Brain pericyte (primary cell): Measurements from ENCODE around the gene GBP1.

Source experiments
- DNase-seq: peaks from one replicate; pipeline ENCODE4 v3.0.0-alpha.2; 2012; ENCODE audit warnings: low read depth, low spot score

The GBP1 gene

GRCh38 chr1:89005286-89006151 lies 59.5 kb downstream of the GBP1 start:
- no peak for DNase-seq
